HG03066 (cell line): ENCODE measurements around the gene FPGS.
"Not testable (repeated sequence)": the region's sequence is repeated elsewhere in the genome, so short reads cannot be mapped to it uniquely, and the experiment has no call there.

Experiments used
- ATAC-seq: cut with Tn5 transposase; IDR thresholded peaks from one replicate; pipeline ENCODE4 v1.9.1; 2021; ENCODE audit warnings: low read depth; ENCODE audit not compliant: unreplicated experiment

Gene FPGS

GRCh38 chr9:127832248-127832647 is 29.6 kb downstream of the FPGS start:
- ATAC-seq: no peak

DNA sequence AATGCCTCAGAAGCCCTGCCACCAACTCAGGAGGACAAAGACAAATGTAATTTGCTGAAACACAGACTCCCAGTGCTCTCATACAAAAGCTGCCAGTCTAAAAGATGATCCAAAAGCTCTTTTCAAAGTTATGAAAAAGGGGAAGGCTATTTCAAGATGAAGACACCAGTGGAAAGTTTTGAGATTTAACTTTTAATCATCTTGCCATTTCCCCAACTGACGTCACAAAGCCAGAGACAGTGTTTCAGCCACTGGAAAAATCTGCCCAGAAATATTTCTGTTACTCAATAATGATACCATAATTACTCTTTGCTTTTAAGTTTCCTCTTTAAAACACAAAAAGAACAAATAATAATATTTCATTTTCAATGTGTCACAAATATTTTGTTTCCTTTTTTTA is 30.9 kb downstream of the FPGS start:
- ATAC-seq: no peak

DNA sequence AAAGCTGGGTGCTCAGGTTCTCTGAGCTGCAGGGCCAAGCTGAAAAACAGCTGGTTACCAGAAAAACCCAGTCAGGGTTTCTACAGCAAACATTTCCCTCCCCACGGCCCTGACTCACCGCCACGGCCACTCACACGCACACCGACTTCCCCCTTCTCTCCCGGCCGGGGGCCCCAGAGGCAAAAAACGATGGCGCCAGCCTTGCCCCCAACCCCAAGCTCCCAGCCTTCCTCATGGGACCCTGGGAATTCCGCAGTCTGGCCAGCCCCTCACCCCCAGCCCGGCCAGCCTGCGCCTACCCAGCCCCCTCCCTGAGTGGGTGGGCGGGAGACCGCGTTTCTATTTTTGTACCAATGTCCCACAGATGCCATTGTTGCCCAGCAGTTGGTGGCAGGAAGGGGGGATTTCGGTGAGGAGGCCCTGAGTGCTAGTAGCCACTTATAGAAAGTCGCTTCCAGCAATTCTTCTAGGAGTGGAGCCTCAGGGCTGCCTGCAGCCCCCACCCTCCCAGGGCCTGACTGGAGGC is 33.4 kb downstream of the FPGS start:
- ATAC-seq: no peak

DNA sequence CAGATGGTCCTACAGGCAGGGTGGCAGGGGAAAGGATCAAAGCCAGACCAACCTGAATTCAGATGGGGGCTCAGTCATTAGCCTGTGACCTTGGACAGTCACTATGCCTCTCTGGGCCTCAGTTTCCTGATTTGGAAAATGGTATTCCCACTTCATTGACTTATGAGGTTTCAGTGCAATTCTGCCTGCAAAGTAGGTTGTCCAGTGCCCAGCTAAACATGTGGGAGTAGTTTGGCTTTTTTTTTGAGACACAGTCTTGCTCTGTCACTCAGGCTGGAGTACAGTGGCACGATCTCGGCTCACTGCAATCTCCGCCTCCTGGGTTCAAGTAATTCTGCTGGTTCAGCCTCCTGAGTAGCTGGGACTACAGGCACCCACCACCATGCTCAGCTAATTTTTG is 33.9 kb downstream of the FPGS start:
- not testable (repeated sequence) for ATAC-seq

- ATAC-seq: no peak
These were observed 34.7 kb downstream of the FPGS start for GRCh38 chr9:127837346-127837745.

DNA sequence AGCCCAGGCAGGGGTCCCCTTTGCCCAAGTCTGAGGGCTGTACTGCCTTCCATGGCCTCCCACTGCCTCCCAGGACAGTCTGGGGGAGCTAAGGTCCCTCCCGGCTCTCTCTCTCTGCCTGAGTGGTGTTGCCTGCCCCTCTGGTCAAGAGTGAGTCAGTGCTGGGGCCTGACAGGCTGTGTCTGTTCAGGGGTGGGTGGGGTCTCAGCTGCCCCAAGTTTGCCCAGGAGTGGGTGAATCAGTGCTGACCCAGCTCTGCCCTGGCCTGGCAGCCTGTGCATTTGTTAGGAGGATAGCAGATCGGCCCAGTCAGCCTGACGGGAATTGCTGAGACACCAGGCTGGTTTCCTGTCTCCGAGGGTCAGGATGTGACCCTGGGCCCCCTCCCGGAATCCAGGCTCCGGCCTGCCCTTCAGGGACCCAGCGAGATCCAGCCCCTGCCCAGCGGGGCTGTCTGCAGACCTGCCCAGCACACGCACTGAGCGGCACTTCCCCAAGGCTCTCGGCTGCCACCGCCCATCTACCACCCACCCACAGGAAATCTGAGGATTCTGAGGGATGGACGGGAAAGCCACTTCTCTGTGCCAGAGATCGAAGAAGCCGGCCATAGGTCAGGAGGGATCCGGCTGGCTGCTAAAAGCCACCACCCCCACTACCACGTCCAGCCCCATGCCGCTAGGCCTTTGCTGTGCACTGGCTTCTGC is 35.8 kb downstream of the FPGS start:
- ATAC-seq: no peak

GRCh38 chr9:127841087-127841835 is 38.6 kb downstream of the FPGS start:
- no peak for ATAC-seq

- no peak for ATAC-seq
These were observed 42.2 kb downstream of the FPGS start for GRCh38 chr9:127844821-127845359.

DNA sequence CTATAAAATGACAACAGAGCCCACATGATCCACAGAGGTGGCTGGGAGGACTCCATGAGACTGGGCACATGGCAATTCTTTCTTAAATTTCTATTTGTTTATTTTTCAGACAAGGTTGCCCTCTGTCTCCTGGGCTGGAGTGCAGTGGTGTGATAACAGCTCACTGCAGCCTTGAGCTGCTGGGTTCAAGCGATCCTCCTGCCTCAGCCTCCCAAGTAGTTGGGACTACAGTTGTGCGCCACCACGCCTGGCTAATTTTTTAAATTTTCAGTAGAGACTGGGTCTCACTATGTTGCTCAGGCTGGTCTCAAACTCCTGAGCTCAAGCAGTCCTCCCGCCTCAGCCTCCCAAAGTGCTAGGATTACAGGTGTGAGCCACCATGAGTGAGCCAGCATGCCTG is 42.9 kb downstream of the FPGS start:
- not testable (repeated sequence) for ATAC-seq

GRCh38 chr9:127846443-127847177 is 43.9 kb downstream of the FPGS start:
- no peak for ATAC-seq

GRCh38 chr9:127847178-127847510 is 44.5 kb downstream of the FPGS start:
- no peak for ATAC-seq

GRCh38 chr9:127847833-127848755 is 45.4 kb downstream of the FPGS start:
- ATAC-seq: no peak

DNA sequence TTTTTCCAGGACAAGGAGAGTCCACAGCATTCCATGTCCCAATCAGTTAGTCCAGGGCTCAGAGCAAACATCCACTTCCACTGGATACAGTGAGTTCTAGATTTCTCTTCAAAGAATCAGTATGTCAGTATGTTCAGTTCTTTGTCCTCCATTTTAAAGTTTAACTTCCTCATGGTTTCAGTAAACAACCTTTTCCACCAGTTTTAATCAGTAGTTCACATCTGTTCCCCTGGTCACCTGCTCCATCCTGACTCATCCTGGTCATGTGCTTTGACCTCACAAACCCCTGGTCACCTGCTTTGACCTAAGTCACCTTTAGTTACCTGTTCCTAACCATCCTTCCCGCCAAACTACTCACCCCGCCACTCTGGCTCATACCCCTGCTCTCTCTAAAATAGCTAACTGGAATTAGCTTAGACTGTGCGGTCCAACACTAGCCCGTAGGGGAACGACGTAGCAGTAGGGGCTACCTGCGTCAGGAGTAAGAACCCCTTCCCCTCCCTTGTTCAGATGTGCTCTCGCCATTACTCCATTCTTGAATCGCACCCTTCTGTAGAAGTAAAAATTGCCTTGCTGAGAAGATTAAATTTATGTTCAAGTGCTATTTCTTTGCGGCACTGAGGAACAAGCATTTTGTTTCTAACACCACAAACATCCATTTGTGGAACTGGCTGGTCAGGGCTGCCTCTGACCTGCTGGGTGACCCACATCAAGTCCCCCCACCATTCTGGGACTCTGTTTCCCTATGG is 46.2 kb downstream of the FPGS start:
- ATAC-seq: no peak

- ATAC-seq: no peak
These were observed 47.7 kb downstream of the FPGS start for GRCh38 chr9:127850286-127850830.

DNA sequence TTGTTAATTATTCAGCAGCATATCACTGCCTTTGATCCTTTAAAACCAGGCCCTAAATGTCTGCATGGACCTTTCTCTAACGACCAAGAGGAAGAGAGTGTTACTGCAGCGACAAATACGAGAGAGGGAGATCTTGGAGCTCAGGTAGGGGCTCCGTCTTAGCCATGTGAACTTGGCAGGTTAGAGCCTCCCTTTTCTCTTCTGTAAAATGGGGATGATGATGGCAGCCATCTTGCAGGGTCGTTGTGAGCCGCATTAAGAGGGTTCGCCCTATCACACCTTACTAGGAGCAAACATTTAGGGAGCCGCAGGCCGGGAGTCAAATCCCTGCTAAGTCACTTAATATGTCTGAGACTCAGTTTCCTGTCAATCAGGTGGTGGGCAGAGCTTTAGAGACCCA is 50.1 kb downstream of the FPGS start:
- no peak for ATAC-seq

GRCh38 chr9:127853312-127854183 is 50.9 kb downstream of the FPGS start:
- ATAC-seq: no peak

DNA sequence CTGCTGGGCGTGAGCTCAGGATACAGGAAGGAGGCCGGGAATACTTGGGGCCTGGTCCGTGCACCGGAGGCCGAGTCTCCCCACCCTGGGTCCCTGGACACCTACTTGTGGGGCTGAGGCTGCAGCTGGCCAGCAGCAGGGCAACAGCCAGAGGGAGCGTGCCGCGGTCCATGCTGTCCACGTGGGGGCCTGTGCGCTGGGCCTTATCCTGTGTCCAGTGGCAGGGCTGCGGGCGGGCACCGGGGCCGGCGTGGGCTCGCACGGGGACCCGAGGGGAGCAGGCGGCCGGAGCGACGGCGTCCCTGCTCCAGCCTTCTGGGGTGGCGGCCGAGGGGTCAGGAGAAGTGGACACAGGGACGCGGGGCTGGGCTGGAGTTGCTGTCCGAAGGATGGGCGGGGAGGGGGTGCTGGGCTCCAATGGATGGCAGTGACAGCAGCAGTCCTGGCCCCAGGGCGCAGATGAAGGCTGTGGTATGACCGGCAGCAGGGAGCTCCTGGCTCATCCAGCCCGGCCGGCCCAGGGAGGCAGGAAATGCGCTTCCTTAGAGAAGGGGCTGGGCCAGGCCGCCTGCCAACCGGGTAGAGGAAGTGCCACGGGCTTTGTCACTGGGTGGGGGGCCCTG is 51.6 kb downstream of the FPGS start, which contains the start of gene ENG:
Gene ENG, minus strand, starts transcription at position 475 of the 623 bp plus-strand sequence. Its CDS starts 303 bp downstream, at position 172.
- no peak for ATAC-seq

DNA sequence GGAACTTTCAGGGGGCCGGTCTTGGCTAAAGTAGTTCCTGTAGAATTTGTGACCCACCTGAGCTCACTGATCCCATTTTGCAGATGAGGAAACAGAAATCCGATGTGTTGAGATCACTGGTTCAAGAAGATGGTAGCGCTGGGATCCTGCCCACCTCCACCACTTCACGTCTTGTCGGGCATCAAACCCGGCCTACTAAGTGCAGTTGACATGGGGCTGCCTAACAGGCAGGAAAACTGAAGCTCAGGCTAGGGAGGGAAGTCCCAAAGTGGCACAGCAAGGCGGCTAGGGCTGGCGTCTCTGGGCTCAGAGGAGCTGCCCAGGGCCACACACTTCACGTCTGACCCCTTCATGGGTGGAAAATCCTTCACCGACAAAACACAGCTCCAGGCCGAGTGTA is 52.3 kb downstream of the FPGS start:
- no peak for ATAC-seq
